ENCODE results near the gene KRT38. TPM values are rescaled to one million over a fixed set of nuclear protein-coding genes. Genes with fewer than 3 reads are reported as not detected.

Gene KRT38
- total RNA-seq, 1 experiment from 2014 or later, result not detected

DNA sequence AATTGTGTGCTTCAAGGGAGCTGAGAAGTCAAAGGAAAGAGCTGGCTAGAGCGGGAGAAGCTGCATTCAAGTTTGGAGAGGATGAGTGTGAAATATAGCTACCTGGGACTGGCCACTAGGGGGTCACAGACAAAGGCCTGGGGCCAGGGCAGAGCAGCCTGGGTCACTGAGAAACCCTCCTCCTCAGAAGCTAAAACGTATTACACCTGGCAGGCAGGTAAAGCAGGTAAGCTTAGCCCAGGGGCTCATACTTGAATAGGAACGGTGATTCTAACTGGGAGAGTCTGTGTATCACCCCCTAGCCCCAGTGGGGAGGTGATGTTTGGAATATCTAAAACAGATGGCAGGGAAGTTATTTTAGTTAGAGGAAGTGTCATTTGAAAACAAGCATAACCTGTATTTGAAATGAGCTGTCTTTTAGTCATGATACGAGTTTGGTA is 23.2 kb downstream of the KRT38 start:
- H3K27ac Mint-ChIP-seq, result no peak overlapping the region

More for the DNA sequence above, 23.2 kb downstream of the KRT38 start:
- Histone ChIP-seq H3K23me2 (ENCODE audit: insufficient read length, low read depth, low read length, poor library complexity, severe bottlenecking) (no peaks in the 10 kb centered on the region), H2BK120ac (ENCODE audit: low read depth, low read length, poor library complexity, severe bottlenecking) (no peak overlapping the region), H3K14ac (ENCODE audit: insufficient read depth, low read length) (no peak overlapping the region), H2BK12ac (ENCODE audit: insufficient read length, low read depth, low read length) (no peak overlapping the region), H2AFZ (ENCODE audit: low read length) (no peak overlapping the region), H3K4me2 (ENCODE audit: insufficient read depth, insufficient read length, low read length) (no peak overlapping the region), H3K27ac (ENCODE audit: insufficient read length, low read depth, low read length) (no peak overlapping the region), H3K23ac (ENCODE audit: insufficient read length, low read depth, low read length) (no peak overlapping the region), H2AK5ac (ENCODE audit: insufficient read length, low read length) (no peak overlapping the region), H2BK5ac (ENCODE audit: insufficient read length, low read length) (no peak overlapping the region), H3T11ph (ENCODE audit: low read length) (no peak overlapping the region), H2BK20ac (ENCODE audit: low read depth, low read length, poor library complexity, severe bottlenecking) (no peak overlapping the region), H2BK15ac (ENCODE audit: low read depth, low read length) (no peak overlapping the region), H3K79me1 (ENCODE audit: insufficient read depth, low read depth, low read length, poor library complexity, severe bottlenecking) (no peaks in the 10 kb centered on the region), H3K9me3 (ENCODE audit: control insufficient read depth, low read depth, low read length) (no peaks in the 10 kb centered on the region), H4K91ac (ENCODE audit: insufficient read length, low read depth, low read length) (no peak overlapping the region), H4K5ac (ENCODE audit: insufficient read length, low read depth, low read length) (no peak overlapping the region), H3K56ac (ENCODE audit: insufficient read length, low read depth, low read length) (no peak overlapping the region), H3K4ac (ENCODE audit: low read depth, low read length) (no peak overlapping the region), H3K4me1 (ENCODE audit: insufficient read depth, low read length) (peaks cover 4% of the 10 kb centered on the region), H4K20me1 (ENCODE audit: control insufficient read depth, insufficient read depth, insufficient read length) (no peaks in the 10 kb centered on the region), H3K18ac (ENCODE audit: insufficient read length, low read depth, low read length) (no peak overlapping the region), H4K8ac (replicated peaks; ENCODE audit: insufficient read length, low read depth, low read length) (no peak overlapping the region), H3K27me3 (ENCODE audit: insufficient read depth, low read length) (no peaks in the 10 kb centered on the region), H3K9ac (ENCODE audit: extremely low read depth, insufficient read length, low read length) (no peak overlapping the region), H3K79me2 (ENCODE audit: insufficient read depth, low read length) (no peaks in the 10 kb centered on the region)
- H3K27me3 Mint-ChIP-seq (ENCODE audit: low read depth), result peaks cover 5% of the 10 kb centered on the region
- no peaks in the 10 kb centered on the region for H3K9me3 Mint-ChIP-seq
- no peaks in the 10 kb centered on the region for H3K36me3 Mint-ChIP-seq (ENCODE audit: insufficient read depth in 1 of 3, low read depth in 3 of 3)
- peak; percentile 88 for DNase-seq
- peaks cover 20 to 22% of the 10 kb centered on the region in 2 experiments for H3K4me1 Mint-ChIP-seq
- TF ChIP-seq, protein P1, sequence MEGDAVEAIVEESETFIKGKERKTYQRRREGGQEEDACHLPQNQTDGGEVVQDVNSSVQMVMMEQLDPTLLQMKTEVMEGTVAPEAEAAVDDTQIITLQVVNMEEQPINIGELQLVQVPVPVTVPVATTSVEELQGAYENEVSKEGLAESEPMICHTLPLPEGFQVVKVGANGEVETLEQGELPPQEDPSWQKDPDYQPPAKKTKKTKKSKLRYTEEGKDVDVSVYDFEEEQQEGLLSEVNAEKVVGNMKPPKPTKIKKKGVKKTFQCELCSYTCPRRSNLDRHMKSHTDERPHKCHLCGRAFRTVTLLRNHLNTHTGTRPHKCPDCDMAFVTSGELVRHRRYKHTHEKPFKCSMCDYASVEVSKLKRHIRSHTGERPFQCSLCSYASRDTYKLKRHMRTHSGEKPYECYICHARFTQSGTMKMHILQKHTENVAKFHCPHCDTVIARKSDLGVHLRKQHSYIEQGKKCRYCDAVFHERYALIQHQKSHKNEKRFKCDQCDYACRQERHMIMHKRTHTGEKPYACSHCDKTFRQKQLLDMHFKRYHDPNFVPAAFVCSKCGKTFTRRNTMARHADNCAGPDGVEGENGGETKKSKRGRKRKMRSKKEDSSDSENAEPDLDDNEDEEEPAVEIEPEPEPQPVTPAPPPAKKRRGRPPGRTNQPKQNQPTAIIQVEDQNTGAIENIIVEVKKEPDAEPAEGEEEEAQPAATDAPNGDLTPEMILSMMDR (conservative IDR thresholded peaks at IDR 0.05), result peak; percentile 81
- WGBS (ENCODE audit: extremely low coverage, insufficient read length, low lambda C conversion rate), result no CpG with 5 or more reads among the region's 4 CpGs
- no peak overlapping the region for H3K4me3 Mint-ChIP-seq

Measured in H9 (cell line).